HepG2 (cell line): ENCODE data around the gene STX1B. TPM values are rescaled to one million over a fixed set of nuclear protein-coding genes. Genes with fewer than 3 reads are reported as not detected.

Source experiments
- ATF7 ChIP-seq, 2 experiments: fragments of 450-650 bp in 1 of 2; sonication (generic) in 1 of 2; formaldehyde crosslinking in 1 of 2; IDR thresholded peaks; 2 replicates each; pipeline versions ENCODE4 v1.4.0 to v1.6.1; 2016 to 2020; ENCODE audit warnings: antibody characterized with exemption in 1 of 2, mild to moderate bottlenecking in 1 of 2, missing genetic modification reagents in 1 of 2
- ATM ChIP-seq: fragments of 450-650 bp; IDR thresholded peaks from 2 replicates; pipeline ENCODE4 v1.7.1; 2017; ENCODE audit warnings: mild to moderate bottlenecking, borderline replicate concordance
- CENPX ChIP-seq: sonication (generic); formaldehyde crosslinking; IDR thresholded peaks from 2 replicates; pipeline ENCODE4 v1.9.0; 2021; ENCODE audit warnings: mild to moderate bottlenecking, missing genetic modification reagents, moderate library complexity
- ELF1 ChIP-seq: sonication (generic); formaldehyde crosslinking; IDR thresholded peaks from 2 replicates; pipeline ENCODE4 v1.4.0; 2020; ENCODE audit warnings: missing genetic modification reagents
- HDAC6 ChIP-seq: fragments of 200-600 bp; sonication (generic); IDR thresholded peaks from 2 replicates; pipeline ENCODE4 v1.7.0; 2017; ENCODE audit warnings: mild to moderate bottlenecking, antibody characterized with exemption, low read length, low read depth
- HES4 ChIP-seq: sonication (generic); formaldehyde crosslinking; IDR thresholded peaks from 2 replicates; pipeline ENCODE4 v1.9.0; 2021; ENCODE audit warnings: mild to moderate bottlenecking, missing genetic modification reagents, borderline replicate concordance
- NFE2L2 ChIP-seq: fragments of 150-350 bp; IDR thresholded peaks from 2 replicates; pipeline ENCODE4 v1.6.1; 2014; ENCODE audit warnings: low read length
- NFKB2 ChIP-seq: sonication (generic); formaldehyde crosslinking; IDR thresholded peaks from 2 replicates; pipeline ENCODE4 v1.4.0; 2020; ENCODE audit warnings: missing genetic modification reagents, borderline replicate concordance
- NFRKB ChIP-seq: fragments of 450-650 bp; IDR thresholded peaks from 2 replicates; pipeline ENCODE4 v1.6.1; 2017
- NFYB ChIP-seq: sonication (generic); formaldehyde crosslinking; IDR thresholded peaks from 2 replicates; pipeline ENCODE4 v1.4.0; 2020; ENCODE audit warnings: missing genetic modification reagents
- TARDBP ChIP-seq: sonication (generic); formaldehyde crosslinking; IDR thresholded peaks from 2 replicates; pipeline ENCODE4 v1.8.0; 2022; ENCODE audit warnings: mild to moderate bottlenecking, missing genetic modification reagents
- TEAD3 ChIP-seq: optimal IDR thresholded peaks from 2 replicates; pipeline ENCODE3; 2016; ENCODE audit warnings: borderline replicate concordance
- TMF1 ChIP-seq: sonication (generic); formaldehyde crosslinking; IDR thresholded peaks from 2 replicates; pipeline ENCODE4 v1.8.1; 2022; ENCODE audit warnings: low read depth, missing genetic modification reagents
- U2AF2 ChIP-seq: fragments of 200-400 bp; formaldehyde crosslinking; IDR thresholded peaks from 2 replicates; pipeline ENCODE4 v1.6.1; 2017; ENCODE audit warnings: low read depth, mild to moderate bottlenecking, low read length
- ZBTB21 ChIP-seq: sonication (generic); formaldehyde crosslinking; IDR thresholded peaks from 2 replicates; pipeline ENCODE4 v1.4.0; 2020; ENCODE audit warnings: missing genetic modification reagents
- ZMYM3 ChIP-seq: sonication (generic); formaldehyde crosslinking; IDR thresholded peaks from 2 replicates; pipeline ENCODE4 v1.5.1; 2020; ENCODE audit warnings: mild to moderate bottlenecking, missing genetic modification reagents
- ZNF207 ChIP-seq: fragments of 450-650 bp; IDR thresholded peaks from 2 replicates; pipeline ENCODE4 v1.6.1; 2016; ENCODE audit warnings: antibody characterized with exemption, borderline replicate concordance
- ZNF496 ChIP-seq: sonication (generic); formaldehyde crosslinking; IDR thresholded peaks from 2 replicates; pipeline ENCODE4 v1.8.1; 2023; ENCODE audit warnings: mild to moderate bottlenecking, moderate library complexity, missing genetic modification reagents; ENCODE audit not compliant: insufficient replicate concordance
- polyA plus RNA-seq, 8 experiments: library from polyadenylated mRNA; depleted of rRNA in 3 of 8; stranded (reverse) in 7 of 8; unstranded in 1 of 8; fragments of >200 nt; fragmentation: Illumina TruSeq in 4 of 8; extraction: Trizol in 4 of 8; gene quantifications; 2 replicates each; pipeline versions ENCODE4 v1.2.1 to v1.2.3, GENCODE V29; 2011 to 2016; ENCODE audit warnings: low read depth in 4 of 8, missing spikeins in 1 of 8, mixed read lengths in 1 of 8; ENCODE audit not compliant: insufficient read depth in 1 of 8
- total RNA-seq, 5 experiments: library from RNA; depleted of rRNA; stranded (reverse); fragments of >200 nt; fragmentation: Illumina TruSeq; extraction: Trizol; gene quantifications; 2 replicates each; pipeline ENCODE4 v1.2.3, GENCODE V29; 2016; ENCODE audit warnings: low read depth in 1 of 5
- TF ChIP-seq, protein P1 (sequence below): sonication (generic); formaldehyde crosslinking; IDR thresholded peaks from 2 replicates; pipeline ENCODE4 v1.8.0; 2022; ENCODE audit warnings: mild to moderate bottlenecking, missing genetic modification reagents; ENCODE audit not compliant: insufficient replicate concordance
- TF ChIP-seq, protein P2 (sequence below): sonication (generic); formaldehyde crosslinking; IDR thresholded peaks from 2 replicates; pipeline ENCODE4 v1.4.0; 2020; ENCODE audit warnings: missing genetic modification reagents
- TF ChIP-seq, protein P3 (sequence below): sonication (generic); formaldehyde crosslinking; IDR thresholded peaks from 2 replicates; pipeline ENCODE4 v1.5.1; 2020; ENCODE audit warnings: mild to moderate bottlenecking, missing genetic modification reagents, moderate library complexity
- TF ChIP-seq, protein P4 (sequence below): sonication (generic); formaldehyde crosslinking; conservative IDR thresholded peaks from 2 replicates; pipeline ENCODE4 v1.8.0; 2022; ENCODE audit warnings: missing genetic modification reagents

The STX1B gene
- total and polyA plus RNA-seq, 2 of the 13 experiments (the other 11 are each of a cell fraction or from before 2014, with no cell fraction given) = 2.1 to 3.0 TPM

DNA sequence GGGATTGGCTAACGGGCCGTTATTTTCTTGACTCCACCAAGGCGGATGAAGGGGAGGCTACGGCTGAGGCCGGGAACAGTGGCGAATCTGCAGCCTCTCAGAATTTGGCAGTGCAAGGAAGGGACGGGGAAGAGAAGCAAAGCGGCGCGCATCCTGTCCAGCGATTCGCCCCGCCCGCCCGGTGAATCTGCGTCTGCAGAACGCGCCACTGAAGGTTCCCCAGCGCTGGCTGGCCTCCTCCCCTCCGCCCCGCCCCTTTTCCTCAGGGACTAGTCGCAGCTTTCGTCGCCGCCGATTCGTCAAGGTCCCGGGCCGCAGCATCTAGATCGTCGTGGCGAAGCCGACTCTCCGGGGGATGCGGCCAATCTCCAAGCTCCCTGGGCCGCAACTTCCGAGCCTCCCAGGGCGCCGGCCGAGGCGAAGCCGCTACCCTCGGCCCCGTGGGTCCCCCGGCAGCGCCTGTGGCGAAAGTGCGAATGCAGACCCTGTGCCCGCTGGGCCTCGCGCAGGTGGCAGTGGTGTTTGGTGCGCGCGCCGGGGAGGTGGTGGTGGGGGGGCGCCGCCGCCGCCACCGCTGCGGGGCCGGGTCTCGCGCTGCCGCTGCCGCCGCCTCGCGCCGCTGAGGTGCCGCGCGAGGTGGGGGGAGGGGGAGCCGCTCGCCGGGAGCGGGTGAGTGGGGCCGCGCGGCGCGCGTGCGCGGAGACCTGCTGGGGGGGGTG is 52.8 kb downstream of the STX1B start, which contains the start of gene SETD1A (continued):
- TF ChIP-seq ELF1 (CRISPR knock-in tag) (peak; percentile 74), ZBTB21 (CRISPR knock-in tag) (no peak), TMF1 (CRISPR knock-in tag) (peak; percentile 69), HDAC6 (peak; percentile 85; the same call in 1 of the 2 replicates), ZMYM3 (CRISPR knock-in tag) (peak; percentile 29; the same call in 1 of the 2 replicates), HES4 (CRISPR knock-in tag) (no peak; the same call in 1 of the 2 replicates), ZNF207 (no peak), ZNF496 (CRISPR knock-in tag) (no peak), TEAD3 (no peak), ATF7 (IDR thresholded peaks at IDR 0.05) (no peak), ATF7 (CRISPR knock-in tag; IDR thresholded peaks at IDR 0.05) (no peak), U2AF2 (peak; percentile 69; the same call in 1 of the 2 replicates), CENPX (CRISPR knock-in tag) (no peak), TARDBP (CRISPR knock-in tag) (peak; percentile 61; the same call in 1 of the 2 replicates), NFE2L2 (no peak), NFRKB (no peak), NFYB (CRISPR knock-in tag) (peak; percentile 41), NFKB2 (CRISPR knock-in tag) (peak; percentile 72; the same call in 1 of the 2 replicates), ATM (no peak)
- TF ChIP-seq, protein P1, sequence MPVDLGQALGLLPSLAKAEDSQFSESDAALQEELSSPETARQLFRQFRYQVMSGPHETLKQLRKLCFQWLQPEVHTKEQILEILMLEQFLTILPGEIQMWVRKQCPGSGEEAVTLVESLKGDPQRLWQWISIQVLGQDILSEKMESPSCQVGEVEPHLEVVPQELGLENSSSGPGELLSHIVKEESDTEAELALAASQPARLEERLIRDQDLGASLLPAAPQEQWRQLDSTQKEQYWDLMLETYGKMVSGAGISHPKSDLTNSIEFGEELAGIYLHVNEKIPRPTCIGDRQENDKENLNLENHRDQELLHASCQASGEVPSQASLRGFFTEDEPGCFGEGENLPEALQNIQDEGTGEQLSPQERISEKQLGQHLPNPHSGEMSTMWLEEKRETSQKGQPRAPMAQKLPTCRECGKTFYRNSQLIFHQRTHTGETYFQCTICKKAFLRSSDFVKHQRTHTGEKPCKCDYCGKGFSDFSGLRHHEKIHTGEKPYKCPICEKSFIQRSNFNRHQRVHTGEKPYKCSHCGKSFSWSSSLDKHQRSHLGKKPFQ (CRISPR knock-in tag) = no peak
- TF ChIP-seq, protein P2, sequence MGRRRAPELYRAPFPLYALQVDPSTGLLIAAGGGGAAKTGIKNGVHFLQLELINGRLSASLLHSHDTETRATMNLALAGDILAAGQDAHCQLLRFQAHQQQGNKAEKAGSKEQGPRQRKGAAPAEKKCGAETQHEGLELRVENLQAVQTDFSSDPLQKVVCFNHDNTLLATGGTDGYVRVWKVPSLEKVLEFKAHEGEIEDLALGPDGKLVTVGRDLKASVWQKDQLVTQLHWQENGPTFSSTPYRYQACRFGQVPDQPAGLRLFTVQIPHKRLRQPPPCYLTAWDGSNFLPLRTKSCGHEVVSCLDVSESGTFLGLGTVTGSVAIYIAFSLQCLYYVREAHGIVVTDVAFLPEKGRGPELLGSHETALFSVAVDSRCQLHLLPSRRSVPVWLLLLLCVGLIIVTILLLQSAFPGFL (CRISPR knock-in tag) = no peak
- TF ChIP-seq, protein P3, sequence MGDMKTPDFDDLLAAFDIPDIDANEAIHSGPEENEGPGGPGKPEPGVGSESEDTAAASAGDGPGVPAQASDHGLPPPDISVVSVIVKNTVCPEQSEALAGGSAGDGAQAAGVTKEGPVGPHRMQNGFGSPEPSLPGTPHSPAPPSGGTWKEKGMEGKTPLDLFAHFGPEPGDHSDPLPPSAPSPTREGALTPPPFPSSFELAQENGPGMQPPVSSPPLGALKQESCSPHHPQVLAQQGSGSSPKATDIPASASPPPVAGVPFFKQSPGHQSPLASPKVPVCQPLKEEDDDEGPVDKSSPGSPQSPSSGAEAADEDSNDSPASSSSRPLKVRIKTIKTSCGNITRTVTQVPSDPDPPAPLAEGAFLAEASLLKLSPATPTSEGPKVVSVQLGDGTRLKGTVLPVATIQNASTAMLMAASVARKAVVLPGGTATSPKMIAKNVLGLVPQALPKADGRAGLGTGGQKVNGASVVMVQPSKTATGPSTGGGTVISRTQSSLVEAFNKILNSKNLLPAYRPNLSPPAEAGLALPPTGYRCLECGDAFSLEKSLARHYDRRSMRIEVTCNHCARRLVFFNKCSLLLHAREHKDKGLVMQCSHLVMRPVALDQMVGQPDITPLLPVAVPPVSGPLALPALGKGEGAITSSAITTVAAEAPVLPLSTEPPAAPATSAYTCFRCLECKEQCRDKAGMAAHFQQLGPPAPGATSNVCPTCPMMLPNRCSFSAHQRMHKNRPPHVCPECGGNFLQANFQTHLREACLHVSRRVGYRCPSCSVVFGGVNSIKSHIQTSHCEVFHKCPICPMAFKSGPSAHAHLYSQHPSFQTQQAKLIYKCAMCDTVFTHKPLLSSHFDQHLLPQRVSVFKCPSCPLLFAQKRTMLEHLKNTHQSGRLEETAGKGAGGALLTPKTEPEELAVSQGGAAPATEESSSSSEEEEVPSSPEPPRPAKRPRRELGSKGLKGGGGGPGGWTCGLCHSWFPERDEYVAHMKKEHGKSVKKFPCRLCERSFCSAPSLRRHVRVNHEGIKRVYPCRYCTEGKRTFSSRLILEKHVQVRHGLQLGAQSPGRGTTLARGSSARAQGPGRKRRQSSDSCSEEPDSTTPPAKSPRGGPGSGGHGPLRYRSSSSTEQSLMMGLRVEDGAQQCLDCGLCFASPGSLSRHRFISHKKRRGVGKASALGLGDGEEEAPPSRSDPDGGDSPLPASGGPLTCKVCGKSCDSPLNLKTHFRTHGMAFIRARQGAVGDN (CRISPR knock-in tag) = peak; percentile 72
- TF ChIP-seq, protein P4, sequence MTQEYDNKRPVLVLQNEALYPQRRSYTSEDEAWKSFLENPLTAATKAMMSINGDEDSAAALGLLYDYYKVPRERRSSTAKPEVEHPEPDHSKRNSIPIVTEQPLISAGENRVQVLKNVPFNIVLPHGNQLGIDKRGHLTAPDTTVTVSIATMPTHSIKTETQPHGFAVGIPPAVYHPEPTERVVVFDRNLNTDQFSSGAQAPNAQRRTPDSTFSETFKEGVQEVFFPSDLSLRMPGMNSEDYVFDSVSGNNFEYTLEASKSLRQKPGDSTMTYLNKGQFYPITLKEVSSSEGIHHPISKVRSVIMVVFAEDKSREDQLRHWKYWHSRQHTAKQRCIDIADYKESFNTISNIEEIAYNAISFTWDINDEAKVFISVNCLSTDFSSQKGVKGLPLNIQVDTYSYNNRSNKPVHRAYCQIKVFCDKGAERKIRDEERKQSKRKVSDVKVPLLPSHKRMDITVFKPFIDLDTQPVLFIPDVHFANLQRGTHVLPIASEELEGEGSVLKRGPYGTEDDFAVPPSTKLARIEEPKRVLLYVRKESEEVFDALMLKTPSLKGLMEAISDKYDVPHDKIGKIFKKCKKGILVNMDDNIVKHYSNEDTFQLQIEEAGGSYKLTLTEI (CRISPR knock-in tag) = no peak
